ENCODE measurements around the gene SNRPA. TPM values are rescaled to one million over a fixed set of nuclear protein-coding genes. Genes with fewer than 3 reads are reported as not detected.

The SNRPA gene
- polyA plus RNA-seq, 1 of the 3 experiments (the other 2 are of a cell fraction), result 121 TPM

GRCh38 chr19:40705362-40705651 is 45.7 kb upstream of the SNRPA start:
- Histone ChIP-seq H3F3A (replicated peaks; ENCODE audit: insufficient read depth) (no peaks in the 10 kb centered on the region), H3K4me1 (ENCODE audit: control insufficient read depth in 1 of 2, insufficient read depth in 2 of 2, low read depth in 1 of 2, low read length in 1 of 2) (no peaks in the 10 kb centered on the region), H3K9me2 (no peaks in the 10 kb centered on the region), H2AFZ (ENCODE audit: low read depth) (no peak overlapping the region), H3K36me3 (replicated peaks in 1 of 2; ENCODE audit: control insufficient read depth in 1 of 2, insufficient read depth in 2 of 2, low read length in 1 of 2) (peaks cover 36 to 47% of the 10 kb centered on the region in 2 experiments), H3K27ac (ENCODE audit: low read depth in 2 of 2, low read length in 1 of 2) (no peak overlapping the region), H3K9me3 (no peaks in the 10 kb centered on the region), H3K4me2 (no peak overlapping the region), H4K20me1 (ENCODE audit: insufficient read depth) (no peaks in the 10 kb centered on the region), H3K27me3 (ENCODE audit: insufficient read depth) (no peaks in the 10 kb centered on the region), H3K4me3 (ENCODE audit: low read depth in 2 of 2, low read length in 1 of 2) (no peak overlapping the region), H3K9ac (no peak overlapping the region), H3K79me2 (ENCODE audit: insufficient read depth) (no peaks in the 10 kb centered on the region; the same call in 1 of the 2 replicates)
- no peak for TF ChIP-seq ZBTB33 (IDR thresholded peaks at IDR 0.05; ENCODE audit: borderline replicate concordance, low read depth)
- no peak for TF ChIP-seq MAX (IDR thresholded peaks at IDR 0.05; ENCODE audit: low read depth)
- no peak for TF ChIP-seq MEF2A (IDR thresholded peaks at IDR 0.05; ENCODE audit: borderline replicate concordance, low read depth)
- POLR2A ChIA-PET, result no interaction called here
- CTCF ChIA-PET, result no interaction called here
- DNase-seq, result no peak
- WGBS (ENCODE audit: low lambda C conversion rate), result 95% methylated on average over 9 of the region's 9 CpGs

GRCh38 chr19:40705950-40706619 is 44.9 kb upstream of the SNRPA start:
- TF ChIP-seq RXRA (IDR thresholded peaks at IDR 0.05; ENCODE audit: borderline replicate concordance, low read depth) (no peak), ELF1 (IDR thresholded peaks at IDR 0.05) (no peak), FOXM1 (IDR thresholded peaks at IDR 0.05; ENCODE audit: low read depth) (no peak), JUND (IDR thresholded peaks at IDR 0.05) (no peak), GABPA (IDR thresholded peaks at IDR 0.05; ENCODE audit: low read depth) (no peak)
- Histone ChIP-seq H2AFZ (ENCODE audit: low read depth) (no peak overlapping the region), H3K79me2 (ENCODE audit: insufficient read depth) (no peaks in the 10 kb centered on the region; the same call in 1 of the 2 replicates), H3K9me2 (no peaks in the 10 kb centered on the region), H3K9ac (no peak overlapping the region), H3K4me1 (ENCODE audit: control insufficient read depth in 1 of 2, insufficient read depth in 2 of 2, low read depth in 1 of 2, low read length in 1 of 2) (no peaks in the 10 kb centered on the region), H3K9me3 (no peaks in the 10 kb centered on the region), H4K20me1 (ENCODE audit: insufficient read depth) (no peaks in the 10 kb centered on the region), H3K4me2 (no peak overlapping the region), H3K27ac (ENCODE audit: low read depth in 2 of 2, low read length in 1 of 2) (no peak overlapping the region), H3K36me3 (replicated peaks in 1 of 2; ENCODE audit: control insufficient read depth in 1 of 2, insufficient read depth in 2 of 2, low read length in 1 of 2) (peaks cover 32 to 47% of the 10 kb centered on the region in 2 experiments), H3K4me3 (ENCODE audit: low read depth in 2 of 2, low read length in 1 of 2) (no peak overlapping the region), H3F3A (replicated peaks; ENCODE audit: insufficient read depth) (no peaks in the 10 kb centered on the region), H3K27me3 (ENCODE audit: insufficient read depth) (no peaks in the 10 kb centered on the region)
- no peak for DNase-seq
- ChIA-PET POLR2A (no interaction called here), CTCF (no interaction called here)
- WGBS (ENCODE audit: low lambda C conversion rate), result 95% methylated on average over 7 of the region's 7 CpGs

GRCh38 chr19:40707615-40708014 is 43.4 kb upstream of the SNRPA start:
- Histone ChIP-seq H3K36me3 (replicated peaks in 1 of 2; ENCODE audit: control insufficient read depth in 1 of 2, insufficient read depth in 2 of 2, low read length in 1 of 2) (peaks cover 22 to 52% of the 10 kb centered on the region in 2 experiments), H3K79me2 (ENCODE audit: insufficient read depth) (no peaks in the 10 kb centered on the region; the same call in 1 of the 2 replicates), H3K9me3 (no peaks in the 10 kb centered on the region), H3K27ac (ENCODE audit: low read depth in 2 of 2, low read length in 1 of 2) (no peak overlapping the region), H4K20me1 (ENCODE audit: insufficient read depth) (no peaks in the 10 kb centered on the region), H3K4me3 (ENCODE audit: low read depth in 2 of 2, low read length in 1 of 2) (no peak overlapping the region), H3F3A (replicated peaks; ENCODE audit: insufficient read depth) (no peaks in the 10 kb centered on the region), H3K9me2 (no peaks in the 10 kb centered on the region), H3K4me1 (ENCODE audit: control insufficient read depth in 1 of 2, insufficient read depth in 2 of 2, low read depth in 1 of 2, low read length in 1 of 2) (no peaks in the 10 kb centered on the region), H3K27me3 (ENCODE audit: insufficient read depth) (no peaks in the 10 kb centered on the region), H3K9ac (no peak overlapping the region), H2AFZ (ENCODE audit: low read depth) (no peak overlapping the region), H3K4me2 (no peak overlapping the region)
- POLR2A ChIA-PET, result interaction anchor here (1.0 kb wide), 1 partner anchor 43 kb away, joined by 3 read pairs; no protein-coding TSS in a partner anchor
- no peak for DNase-seq
- CTCF ChIA-PET, result no interaction called here
- 92% methylated on average over 7 of the region's 7 CpGs for WGBS (ENCODE audit: low lambda C conversion rate)
- TF ChIP-seq NRF1 (IDR thresholded peaks at IDR 0.05; ENCODE audit: low read depth, low read length) (no peak), FOXM1 (IDR thresholded peaks at IDR 0.05; ENCODE audit: low read depth) (no peak), FOSL2 (IDR thresholded peaks at IDR 0.05; ENCODE audit: borderline replicate concordance, low read depth) (no peak), EZH2phosphoT487 (IDR thresholded peaks at IDR 0.05; ENCODE audit: borderline replicate concordance, low read depth) (no peak), RXRA (IDR thresholded peaks at IDR 0.05; ENCODE audit: borderline replicate concordance, low read depth) (no peak), ZBTB33 (IDR thresholded peaks at IDR 0.05; ENCODE audit: borderline replicate concordance, low read depth) (no peak), TCF12 (IDR thresholded peaks at IDR 0.05) (no peak), GATA2 (CRISPR knock-in tag; IDR thresholded peaks at IDR 0.05) (no peak), REST (IDR thresholded peaks at IDR 0.05; ENCODE audit: low read depth, low read length) (no peak)
